Glomerular visceral epithelial cell (primary cell): ENCODE data around the gene C5orf63.
A peak's percentile ranks its signal among the peaks of the same experiment; 100 is the strongest.
"Not testable (repeated sequence)": the region's sequence is repeated elsewhere in the genome, so short reads cannot be mapped to it uniquely, and the experiment has no call there.

Experiments
- DNase-seq: peaks from one replicate; pipeline ENCODE4 v3.0.0-alpha.2; 2016; ENCODE audit errors: extremely low spot score

Gene C5orf63

GRCh38 chr5:127072861-127073846 is at the start of gene C5orf63:
Gene C5orf63, minus strand, starts transcription at chr5:127073502. Its CDS starts 14,507 bp downstream, at chr5:127058995.
- peak; percentile 66 for DNase-seq

GRCh38 chr5:127112347-127112864 is 39.1 kb upstream of the C5orf63 start:
- no peak for DNase-seq

GRCh38 chr5:127111112-127111511 is 37.8 kb upstream of the C5orf63 start:
- no peak for DNase-seq

- not testable (repeated sequence) for DNase-seq
Measured at GRCh38 chr5:127108624-127109260, 35.4 kb upstream of the C5orf63 start.

GRCh38 chr5:127101935-127102334 is 28.6 kb upstream of the C5orf63 start:
- no peak for DNase-seq

- no peak for DNase-seq
Measured at GRCh38 chr5:127101533-127101932, 28.2 kb upstream of the C5orf63 start.

- no peak for DNase-seq
Measured at GRCh38 chr5:127098241-127098640, 24.9 kb upstream of the C5orf63 start.

- DNase-seq, result no peak
Measured at GRCh38 chr5:127097278-127097677, 24.0 kb upstream of the C5orf63 start.

- no peak for DNase-seq
Measured at GRCh38 chr5:127096328-127096993, 23.2 kb upstream of the C5orf63 start.

GRCh38 chr5:127094161-127094814 is 21.0 kb upstream of the C5orf63 start:
- no peak for DNase-seq

- no peak for DNase-seq
Measured at GRCh38 chr5:127092690-127093089, 19.4 kb upstream of the C5orf63 start.

- no peak for DNase-seq
Measured at GRCh38 chr5:127089191-127089590, 15.9 kb upstream of the C5orf63 start.

- peak; percentile 84 for DNase-seq
Measured at GRCh38 chr5:127088251-127088650, 14.9 kb upstream of the C5orf63 start.

GRCh38 chr5:127086589-127086988 is 13.3 kb upstream of the C5orf63 start:
- DNase-seq, result no peak

GRCh38 chr5:127085796-127086195 is 12.5 kb upstream of the C5orf63 start:
- no peak for DNase-seq

- DNase-seq, result no peak
Measured at GRCh38 chr5:127085371-127085770, 12.1 kb upstream of the C5orf63 start.

- DNase-seq, result no peak
Measured at GRCh38 chr5:127084656-127085055, 11.4 kb upstream of the C5orf63 start.

GRCh38 chr5:127083711-127084110 is 10.4 kb upstream of the C5orf63 start:
- DNase-seq, result no peak

- DNase-seq, result no peak
Measured at GRCh38 chr5:127079994-127080491, 6.7 kb upstream of the C5orf63 start.

GRCh38 chr5:127077366-127077765 is 4.1 kb upstream of the C5orf63 start:
- no peak for DNase-seq
